SH-SY5Y (cell line): Measurements from ENCODE around the gene PDZD2.

Source experiments
- GATA2 ChIP-seq: IDR thresholded peaks from 2 replicates; pipeline ENCODE4 v1.6.1; 2011; ENCODE audit warnings: mild to moderate bottlenecking, low read depth, low read length
- GATA3 ChIP-seq: IDR thresholded peaks from 2 replicates; pipeline ENCODE4 v1.6.1; 2011; ENCODE audit warnings: low read depth, mild to moderate bottlenecking, low read length, moderate library complexity

DNA sequence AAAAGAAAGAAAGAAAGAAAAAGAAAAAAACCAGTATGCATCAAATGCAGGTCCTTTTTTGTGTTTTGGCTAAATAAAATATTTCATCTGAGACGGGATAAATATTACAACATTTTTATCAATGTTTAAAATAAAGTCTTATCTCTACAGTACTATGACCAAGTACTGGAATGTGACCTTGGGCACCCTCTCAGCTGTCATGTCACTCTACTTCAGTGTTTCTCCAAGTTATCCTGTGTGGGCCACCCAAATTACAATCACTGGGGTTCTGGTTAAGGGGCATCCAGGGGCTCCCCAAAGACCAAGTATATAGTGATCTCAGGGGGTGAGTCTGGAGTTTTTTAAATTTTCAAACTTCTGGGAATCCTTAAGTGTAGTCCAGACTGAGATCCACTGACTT, 3.5 kb upstream of the PDZD2 start:
- TF ChIP-seq GATA3 (no peak), GATA2 (no peak)
